GM21723 (cell line): Measurements from ENCODE around the gene TOM1L1.

Source experiments
- ATAC-seq: cut with Tn5 transposase; IDR thresholded peaks from one replicate; pipeline ENCODE4 v1.9.1; 2021; ENCODE audit warnings: mild to moderate bottlenecking, moderate library complexity; ENCODE audit not compliant: unreplicated experiment

TOM1L1 gene

GRCh38 chr17:54985476-54985875 is 84.8 kb downstream of the TOM1L1 start:
- ATAC-seq = no peak

- ATAC-seq = no peak
Measured at GRCh38 chr17:54990118-54990517, 89.5 kb downstream of the TOM1L1 start.

DNA sequence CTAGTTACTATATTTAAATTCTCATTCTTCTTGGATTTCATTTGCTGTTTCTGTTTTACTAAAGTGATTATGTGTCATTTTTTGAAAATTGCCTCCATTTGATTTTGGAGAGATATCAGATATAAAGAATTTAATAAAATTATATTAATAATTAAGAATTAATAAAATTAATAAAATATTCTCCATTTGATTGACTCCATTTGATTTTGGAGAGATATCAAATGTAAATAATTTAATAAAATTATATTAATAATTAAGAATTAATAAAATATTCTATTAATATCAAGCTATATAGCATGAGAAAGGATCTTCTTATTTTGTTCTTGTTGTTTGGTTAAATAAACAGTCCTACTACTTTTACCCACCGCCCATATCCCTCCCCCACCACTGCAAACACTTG is 90.9 kb downstream of the TOM1L1 start:
- ATAC-seq = no peak

GRCh38 chr17:54992797-54993639 is 92.4 kb downstream of the TOM1L1 start:
- peak; percentile 74 for ATAC-seq

DNA sequence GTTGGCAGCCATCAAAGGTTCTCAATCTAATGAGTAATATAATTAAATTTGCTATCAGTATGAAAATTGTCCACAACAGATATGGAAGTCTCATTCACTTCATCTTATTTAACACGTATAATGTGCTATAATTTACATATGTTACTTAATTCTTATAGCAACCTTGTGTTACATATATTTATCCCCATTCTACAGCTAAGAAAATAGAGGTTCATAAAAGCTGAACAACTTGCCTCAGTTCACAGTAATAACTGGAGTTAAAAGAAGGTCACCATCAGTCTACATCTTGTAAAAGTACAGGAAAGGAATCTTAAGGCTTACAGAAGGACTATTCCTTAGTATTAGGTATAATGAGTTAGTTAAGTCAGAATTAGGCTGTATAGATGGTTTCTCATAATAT is 95.8 kb downstream of the TOM1L1 start:
- no peak for ATAC-seq

DNA sequence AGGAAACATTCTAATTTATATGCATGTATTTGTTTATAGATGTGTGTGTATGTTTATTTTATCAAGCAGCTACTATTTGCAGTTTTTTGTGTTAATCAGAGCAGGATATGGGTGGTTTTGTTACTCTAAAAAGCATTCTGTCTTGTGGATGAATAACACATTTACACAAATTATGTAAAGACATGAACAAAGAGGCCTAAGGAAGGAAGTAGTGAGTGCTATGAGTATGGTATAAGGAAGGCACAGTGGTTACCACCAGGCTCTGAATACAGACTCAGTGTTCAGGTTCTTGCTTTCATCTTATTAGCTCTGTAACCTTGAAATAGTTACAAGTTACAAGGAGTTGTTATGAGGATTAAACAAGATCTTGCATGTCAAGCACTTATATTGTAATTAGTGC is 101.8 kb downstream of the TOM1L1 start:
- ATAC-seq = no peak

DNA sequence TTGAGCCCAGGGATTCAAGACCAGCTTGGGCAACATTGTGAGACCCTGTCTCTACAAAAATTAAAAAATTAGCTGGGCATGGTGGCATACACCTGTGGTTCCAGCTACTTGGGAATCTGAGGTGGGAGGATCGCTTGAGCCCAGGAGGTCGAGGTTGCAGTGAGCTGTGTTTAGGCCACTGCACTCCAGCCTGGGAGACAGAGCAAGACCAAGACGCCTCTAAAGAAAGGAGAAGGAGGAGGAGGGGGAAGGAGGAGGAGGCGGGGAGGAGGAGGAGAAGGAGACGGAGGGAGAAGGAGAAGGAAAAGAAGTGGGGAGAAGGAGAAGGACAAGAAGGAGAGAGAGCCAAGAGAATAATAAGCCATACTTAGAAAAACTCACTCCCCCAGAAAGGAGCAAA is 103.8 kb downstream of the TOM1L1 start:
- ATAC-seq = no peak

- peak; percentile 48 for ATAC-seq
Measured at GRCh38 chr17:55005520-55005919, 104.9 kb downstream of the TOM1L1 start.
